Astrocyte of the cerebellum (primary cell): ENCODE data around the gene FABP6.

Experiments used
- DNase-seq: peaks from one replicate; pipeline ENCODE4 v3.0.0-alpha.2; 2011; ENCODE audit warnings: low read depth
- H3K4me3 ChIP-seq: 2 replicates; pipeline ENCODE4 v1.5.1; 2011; ENCODE audit warnings: mild to moderate bottlenecking, low read depth, low read length, moderate library complexity
- CTCF ChIP-seq: IDR thresholded peaks from 2 replicates; pipeline ENCODE4 v1.5.1; 2012; ENCODE audit warnings: low read length, low read depth, moderate library complexity, mild to moderate bottlenecking; ENCODE audit errors: missing control alignments
- in situ Hi-C: cut with HindIII; loops from 2 replicates; pipeline ENCODE4 v1.10.0; 2017; ENCODE audit warnings: low sequenced_read_pairs

Gene FABP6

GRCh38 chr5:160272264-160272663 lies 43.0 kb downstream of the FABP6 start:
- DNase-seq = no peak
- in situ Hi-C loops = no loop called here
- no peak for TF ChIP-seq CTCF

GRCh38 chr5:160272889-160273288 lies 43.6 kb downstream of the FABP6 start:
- in situ Hi-C loops = no loop called here
- no peak for DNase-seq
- no peak overlapping the region for H3K4me3 ChIP-seq
- TF ChIP-seq CTCF = no peak

More at GRCh38 chr5:160272264-160272663, 43.0 kb downstream of the FABP6 start:
- no peak overlapping the region for H3K4me3 ChIP-seq

GRCh38 chr5:160274483-160274931 lies 45.2 kb downstream of the FABP6 start:
- no peak for TF ChIP-seq CTCF
- DNase-seq = no peak
- in situ Hi-C loops = no loop called here
- H3K4me3 ChIP-seq = no peak overlapping the region

- DNase-seq = no peak
- TF ChIP-seq CTCF = no peak
- H3K4me3 ChIP-seq = no peak overlapping the region
- in situ Hi-C loops = no loop called here
Measured at GRCh38 chr5:160278343-160278742, 49.0 kb downstream of the FABP6 start.

- no peak for DNase-seq
- no peak for TF ChIP-seq CTCF
- no peak overlapping the region for H3K4me3 ChIP-seq
- in situ Hi-C loops = no loop called here
Measured at GRCh38 chr5:160280384-160281095, 51.2 kb downstream of the FABP6 start.

GRCh38 chr5:160281275-160281674 lies 52.0 kb downstream of the FABP6 start:
- in situ Hi-C loops = no loop called here
- no peak overlapping the region for H3K4me3 ChIP-seq
- no peak for DNase-seq
- TF ChIP-seq CTCF = no peak
